IMR-90 (cell line): Measurements from ENCODE around the gene GPR15. TPM values are rescaled to one million over a fixed set of nuclear protein-coding genes. Genes with fewer than 3 reads are reported as not detected.

Experiments
- ATAC-seq: fragments of 200-7000 bp; cut with Tn5 transposase; 2 replicates; pipeline ENCODE4 v1.9.1; 2020; ENCODE audit warnings: low read depth, mild to moderate bottlenecking, moderate library complexity
- BruUV-seq: library from RNA; stranded (reverse); fragments of 400-500 nt; replicated peaks from 2 replicates; lab custom pipeline; 2021; lab: Mats Ljungman, UMichigan
- CTCF ChIA-PET: fragments of 300-600 bp; formaldehyde crosslinking; extraction: SDS; loops from one replicate; lab custom pipeline; 2021; ENCODE audit warnings: antibody characterized with exemption; lab: Yijun Ruan, JAX
- POLR2A ChIA-PET: fragments of 300-600 bp; sonication (Branson Sonifier 250); formaldehyde crosslinking; loops from one replicate; lab custom pipeline; 2022; ENCODE audit warnings: antibody characterized with exemption; ENCODE audit not compliant: unreplicated experiment; lab: Charles Lee
- DNase-seq: peaks from one replicate; pipeline ENCODE4 v3.0.0; 2013
- H2AFZ ChIP-seq: replicated peaks from 2 replicates; pipeline ENCODE3; 2013; ENCODE audit warnings: low read length, mild to moderate bottlenecking; ENCODE audit not compliant: poor library complexity
- H2AK5ac ChIP-seq: 2 replicates; pipeline ENCODE4 v1.6.1; 2013; ENCODE audit warnings: low read depth, low read length, inconsistent platforms
- H2AK9ac ChIP-seq: replicated peaks from 2 replicates; pipeline ENCODE3; 2013; ENCODE audit warnings: mild to moderate bottlenecking, low read depth, low read length, moderate library complexity; ENCODE audit not compliant: poor library complexity
- H2BK120ac ChIP-seq: 2 replicates; pipeline ENCODE4 v1.6.1; 2013; ENCODE audit warnings: low read depth, low read length, inconsistent platforms
- H2BK15ac ChIP-seq: 3 replicates; pipeline ENCODE4 v1.6.1; 2013; ENCODE audit warnings: low read depth, low read length, inconsistent platforms
- H2BK20ac ChIP-seq: 2 replicates; pipeline ENCODE4 v1.6.1; 2013; ENCODE audit warnings: low read depth, mild to moderate bottlenecking, inconsistent platforms, low read length, moderate library complexity
- H2BK5ac ChIP-seq: 2 replicates; pipeline ENCODE4 v1.6.1; 2013; ENCODE audit warnings: mild to moderate bottlenecking, low read depth, low read length, inconsistent platforms; ENCODE audit not compliant: poor library complexity, severe bottlenecking
- H3K14ac ChIP-seq: replicated peaks from 2 replicates; pipeline ENCODE4 v1.6.1; 2013; ENCODE audit warnings: low read depth, low read length, inconsistent platforms
- H3K18ac ChIP-seq: 2 replicates; pipeline ENCODE4 v1.6.1; 2013; ENCODE audit warnings: low read depth, low read length, control low read depth
- H3K23ac ChIP-seq: 2 replicates; pipeline ENCODE4 v1.6.1; 2013; ENCODE audit warnings: low read depth, low read length, inconsistent platforms
- H3K27ac ChIP-seq: 2 replicates; pipeline ENCODE4 v1.5.1; 2013; ENCODE audit warnings: mild to moderate bottlenecking, control low read depth, low read length; ENCODE audit not compliant: insufficient read depth
- H3K27me3 ChIP-seq: 2 replicates; pipeline ENCODE4 v1.6.1; 2013; ENCODE audit warnings: low read length; ENCODE audit not compliant: control insufficient read depth, insufficient read depth
- H3K36me3 ChIP-seq: 2 replicates; pipeline ENCODE4 v1.6.1; 2013; ENCODE audit warnings: low read length, mixed read lengths; ENCODE audit not compliant: control insufficient read depth, insufficient read depth
- H3K4ac ChIP-seq: 2 replicates; pipeline ENCODE4 v1.6.1; 2013; ENCODE audit warnings: low read depth, low read length, inconsistent platforms
- H3K4me1 ChIP-seq: 2 replicates; pipeline ENCODE4 v1.6.1; 2013; ENCODE audit warnings: low read length, mixed read lengths; ENCODE audit not compliant: control insufficient read depth, insufficient read depth
- H3K4me2 ChIP-seq: 2 replicates; pipeline ENCODE4 v1.6.1; 2013; ENCODE audit warnings: low read depth, mild to moderate bottlenecking, control low read depth, low read length, moderate library complexity
- H3K4me3 ChIP-seq: 2 replicates; pipeline ENCODE4 v1.5.1; 2013; ENCODE audit warnings: low read depth, mild to moderate bottlenecking, control low read depth, low read length, moderate library complexity; ENCODE audit not compliant: insufficient read depth
- H3K56ac ChIP-seq: 2 replicates; pipeline ENCODE4 v1.6.1; 2013; ENCODE audit warnings: low read length, inconsistent platforms; ENCODE audit not compliant: insufficient read depth; ENCODE audit errors: extremely low read depth
- H3K79me1 ChIP-seq, 2 experiments: 2 replicates each; pipeline ENCODE4 v1.6.1; 2013; ENCODE audit warnings: low read length in 2 of 2, inconsistent platforms in 1 of 2, low read depth in 1 of 2
- H3K9ac ChIP-seq: 2 replicates; pipeline ENCODE4 v1.6.1; 2013; ENCODE audit warnings: low read depth, low read length, control low read depth
- H3K9me1 ChIP-seq: 2 replicates; pipeline ENCODE4 v1.6.1; 2013; ENCODE audit warnings: low read length, inconsistent platforms; ENCODE audit not compliant: insufficient read depth
- H3K9me3 ChIP-seq: 2 replicates; pipeline ENCODE4 v1.6.1; 2013; ENCODE audit warnings: low read length; ENCODE audit not compliant: control insufficient read depth, insufficient read depth
- H4K20me1 ChIP-seq: 2 replicates; pipeline ENCODE4 v1.6.1; 2013; ENCODE audit warnings: low read length, inconsistent platforms; ENCODE audit not compliant: insufficient read depth
- H4K5ac ChIP-seq: 2 replicates; pipeline ENCODE4 v1.6.1; 2013; ENCODE audit warnings: mild to moderate bottlenecking, low read depth, low read length, control low read depth
- H4K8ac ChIP-seq, 2 experiments: 2 replicates each; pipeline ENCODE4 v1.6.1; 2013; ENCODE audit warnings: low read depth in 2 of 2, low read length in 2 of 2, control low read depth in 1 of 2, inconsistent platforms in 1 of 2
- H4K91ac ChIP-seq: 2 replicates; pipeline ENCODE4 v1.6.1; 2013; ENCODE audit warnings: low read depth, low read length, inconsistent platforms; ENCODE audit not compliant: insufficient read depth
- CTCF ChIP-seq: conservative IDR thresholded peaks from 2 replicates; pipeline ENCODE4 v1.5.1; 2012; ENCODE audit warnings: mild to moderate bottlenecking, low read depth, low read length, improper control_type of control experiment
- RFX5 ChIP-seq: IDR thresholded peaks from 2 replicates; pipeline ENCODE4 v1.8.0; 2012; ENCODE audit warnings: low read depth, mild to moderate bottlenecking, low read length, moderate library complexity
- SMC3 ChIP-seq: fragments of 150-350 bp; IDR thresholded peaks from 2 replicates; pipeline ENCODE4 v1.6.1; 2016; ENCODE audit warnings: low read depth, mild to moderate bottlenecking, antibody characterized with exemption, low read length, moderate library complexity
- WGBS, 2 experiments: methylation state at CpG; one replicate each; pipeline versions ENCODE4 v1.1.5 to v1.1.7; 2013; ENCODE audit warnings: missing lambda C conversion rate in 2 of 2; ENCODE audit not compliant: insufficient read length in 1 of 2; ENCODE audit errors: extremely low coverage in 2 of 2; 5-methylcytosine and 5-hydroxymethylcytosine counted together
- dilution Hi-C: fragments of 300-500 bp; cut with HindIII; formaldehyde crosslinking; loops from one replicate; pipeline ENCODE4 v1.14.3; 2018; ENCODE audit warnings: low sequenced_read_pairs; ENCODE audit not compliant: unreplicated experiment
- in situ Hi-C: fragments of 300-500 bp; cut with MboI; formaldehyde crosslinking; loops from 3 replicates; pipeline ENCODE4 v1.14.3; 2019; ENCODE audit warnings: low sequenced_read_pairs, inconsistent platforms, mixed read lengths
- intact Hi-C: fragments of 100-400 bp; cut with micrococcal nuclease; formaldehyde crosslinking; loops from 2 replicates; pipeline ENCODE4 v1.10.0; 2022
- polyA plus RNA-seq, 3 experiments: library from polyadenylated mRNA; depleted of rRNA; stranded (reverse); fragments of >200 nt; gene quantifications; 2 replicates each; pipeline ENCODE4 v1.2.3, GENCODE V29; 2012; ENCODE audit warnings: low replicate concordance in 1 of 3
- total RNA-seq: library from RNA; depleted of rRNA; stranded (reverse); fragments of >200 nt; gene quantifications from 2 replicates; pipeline ENCODE4 v1.2.3, GENCODE V29; 2012
- TF ChIP-seq, protein P1 (sequence below): fragments of 150-350 bp; IDR thresholded peaks from 2 replicates; pipeline ENCODE4 v1.6.1; 2017; ENCODE audit warnings: mild to moderate bottlenecking, antibody characterized with exemption, low read length, low read depth

Gene GPR15
- total and polyA plus RNA-seq, 2 of the 4 experiments (the other 2 are of a cell fraction), result not detected

DNA sequence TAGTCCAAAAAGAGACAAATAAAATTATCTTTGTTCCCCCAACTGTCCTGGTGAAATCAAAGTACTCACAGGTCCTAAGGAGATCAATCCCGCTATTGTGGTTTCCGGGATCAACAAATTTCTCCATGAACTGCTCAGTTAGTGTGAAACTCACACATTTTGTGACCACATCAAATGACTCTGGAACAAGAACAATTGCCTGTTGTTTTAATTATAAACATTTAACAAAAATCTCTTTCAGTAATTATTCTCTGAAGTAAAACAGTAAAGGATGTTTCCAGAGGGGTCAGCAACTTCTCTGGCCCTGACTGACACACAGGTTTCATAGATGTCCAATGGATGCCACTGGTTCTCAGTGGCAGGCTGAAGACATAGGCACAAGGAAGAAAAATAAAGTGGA lies 13.0 kb upstream of the GPR15 start:
- H2BK15ac ChIP-seq, result no peak overlapping the region
- no TSS peak for BruUV-seq
- H2BK120ac ChIP-seq, result no peak overlapping the region
- WGBS, 2 experiments, result 100% methylated on average over 1 of the region's 2 CpGs; no CpG with 5 or more reads in 1 of the 2 experiments
- H3K36me3 ChIP-seq, result peaks cover 9% of the 10 kb centered on the region
- CTCF ChIA-PET, result no interaction called here
- peaks cover 24 to 25% of the 10 kb centered on the region in 2 experiments for H3K79me1 ChIP-seq
- no peak overlapping the region for H4K5ac ChIP-seq
- intact Hi-C loops, result no loop called here
- no peak overlapping the region for H3K23ac ChIP-seq
- no peak overlapping the region for H3K4ac ChIP-seq
- no peaks in the 10 kb centered on the region for H3K9me3 ChIP-seq
- H2AFZ ChIP-seq, result no peak overlapping the region
- H2AK9ac ChIP-seq, result no peak overlapping the region
- H4K91ac ChIP-seq, result no peak overlapping the region
- no peak overlapping the region for H3K4me2 ChIP-seq
- H3K14ac ChIP-seq, result no peak overlapping the region
- no peaks in the 10 kb centered on the region for H3K9me1 ChIP-seq
- H3K27ac ChIP-seq, result no peak overlapping the region
- dilution Hi-C loops, result no loop called here
- POLR2A ChIA-PET, result no interaction called here
- in situ Hi-C loops, result no loop called here
- H4K20me1 ChIP-seq, result peaks cover 5% of the 10 kb centered on the region; the same call in 1 of the 2 replicates
- H3K4me3 ChIP-seq, result no peak overlapping the region
- DNase-seq (no peak), ATAC-seq (no peak)
- no peak overlapping the region for H3K56ac ChIP-seq
- no peak overlapping the region for H2BK5ac ChIP-seq
- H3K9ac ChIP-seq, result no peak overlapping the region
- H3K4me1 ChIP-seq, result peaks cover 2% of the 10 kb centered on the region; the same call in 1 of the 2 replicates
- no peak overlapping the region for H3K18ac ChIP-seq
- no peak for TF ChIP-seq SMC3
- TF ChIP-seq RFX5, result no peak
- TF ChIP-seq, protein P1, sequence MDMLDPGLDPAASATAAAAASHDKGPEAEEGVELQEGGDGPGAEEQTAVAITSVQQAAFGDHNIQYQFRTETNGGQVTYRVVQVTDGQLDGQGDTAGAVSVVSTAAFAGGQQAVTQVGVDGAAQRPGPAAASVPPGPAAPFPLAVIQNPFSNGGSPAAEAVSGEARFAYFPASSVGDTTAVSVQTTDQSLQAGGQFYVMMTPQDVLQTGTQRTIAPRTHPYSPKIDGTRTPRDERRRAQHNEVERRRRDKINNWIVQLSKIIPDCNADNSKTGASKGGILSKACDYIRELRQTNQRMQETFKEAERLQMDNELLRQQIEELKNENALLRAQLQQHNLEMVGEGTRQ, result no peak
- TF ChIP-seq CTCF, result no peak
- no peak overlapping the region for H4K8ac ChIP-seq
- no peaks in the 10 kb centered on the region for H3K27me3 ChIP-seq
- no peak overlapping the region for H2BK20ac ChIP-seq
- no peak overlapping the region for H2AK5ac ChIP-seq
